Suppressor macrophage (primary cell): ENCODE results near the gene FGFR4.

Source experiments
- DNase-seq, 4 experiments: peaks; one replicate each; pipeline ENCODE4 v3.0.0-alpha.2; 2020 to 2022

The FGFR4 gene

GRCh38 chr5:177103523-177104253, 17.0 kb downstream of the FGFR4 start:
- DNase-seq: no peak

GRCh38 chr5:177105691-177106476, 19.2 kb downstream of the FGFR4 start:
- no peak for DNase-seq

GRCh38 chr5:177107159-177107558, 20.4 kb downstream of the FGFR4 start:
- DNase-seq: no peak

GRCh38 chr5:177109810-177110209, 23.1 kb downstream of the FGFR4 start:
- no peak for DNase-seq

- DNase-seq: peak; percentile 34 to 70 (median 53)
Measured at GRCh38 chr5:177111720-177112394, 25.1 kb downstream of the FGFR4 start.

- no peak for DNase-seq
Measured at GRCh38 chr5:177112589-177113220, 26.0 kb downstream of the FGFR4 start.

GRCh38 chr5:177113566-177114424, 27.1 kb downstream of the FGFR4 start:
- DNase-seq: peak; percentile 77 to 87 (median 86)

- DNase-seq: peak; percentile 74 to 90 (median 84)
Measured at GRCh38 chr5:177116631-177117373, 30.1 kb downstream of the FGFR4 start.

GRCh38 chr5:177117441-177118045, 30.8 kb downstream of the FGFR4 start:
- no peak for DNase-seq

- no peak for DNase-seq
Measured at GRCh38 chr5:177122566-177122965, 35.9 kb downstream of the FGFR4 start.

GRCh38 chr5:177123789-177124485, 37.2 kb downstream of the FGFR4 start:
- peak in 1 of 4 experiments; percentile 27 for DNase-seq

GRCh38 chr5:177124486-177124991, 37.8 kb downstream of the FGFR4 start:
- DNase-seq: no peak

- DNase-seq: no peak
Measured at GRCh38 chr5:177126771-177127170, 40.1 kb downstream of the FGFR4 start.

GRCh38 chr5:177128551-177128981, 41.9 kb downstream of the FGFR4 start:
- peak; percentile 46 to 70 (median 59) for DNase-seq

- DNase-seq: no peak
Measured at GRCh38 chr5:177130211-177131018, 43.7 kb downstream of the FGFR4 start.

- no peak for DNase-seq
Measured at GRCh38 chr5:177131019-177131320, 44.3 kb downstream of the FGFR4 start.

- DNase-seq: no peak
Measured at GRCh38 chr5:177131352-177132135, 44.8 kb downstream of the FGFR4 start.
